Activated naive CD8-positive, alpha-beta T cell treated with anti-CD3 and anti-CD28 coated beads for 36 hours (primary cell): Measurements from ENCODE around the gene ADAR. TPM values are rescaled to one million over a fixed set of nuclear protein-coding genes. Genes with fewer than 3 reads are reported as not detected.
"Not testable (repeated sequence)": the region's sequence is repeated elsewhere in the genome, so short reads cannot be mapped to it uniquely, and the experiment has no call there.

Experiments
- DNase-seq: peaks from one replicate; pipeline ENCODE4 v3.0.0; 2021
- H3K27ac Mint-ChIP-seq: one replicate; pipeline ENCODE4 v1.8.0; 2022; ENCODE audit warnings: mild to moderate bottlenecking, moderate library complexity, mixed read lengths
- H3K27me3 Mint-ChIP-seq: one replicate; pipeline ENCODE4 v1.8.0; 2022; ENCODE audit warnings: mild to moderate bottlenecking, mixed read lengths
- H3K36me3 Mint-ChIP-seq: one replicate; pipeline ENCODE4 v1.8.0; 2021; ENCODE audit warnings: mild to moderate bottlenecking, mixed read lengths
- H3K4me1 Mint-ChIP-seq: one replicate; pipeline ENCODE4 v1.8.0; 2021; ENCODE audit warnings: mixed read lengths
- H3K4me3 Mint-ChIP-seq: one replicate; pipeline ENCODE4 v1.8.0; 2022; ENCODE audit warnings: mild to moderate bottlenecking, moderate library complexity, mixed read lengths
- H3K9me3 Mint-ChIP-seq: one replicate; pipeline ENCODE4 v1.8.0; 2022; ENCODE audit warnings: mixed read lengths
- total RNA-seq, 2 experiments: library from RNA; stranded (reverse); gene quantifications; one replicate each; pipeline ENCODE4 v1.2.3, GENCODE V29; 2021

Gene ADAR, protein sequence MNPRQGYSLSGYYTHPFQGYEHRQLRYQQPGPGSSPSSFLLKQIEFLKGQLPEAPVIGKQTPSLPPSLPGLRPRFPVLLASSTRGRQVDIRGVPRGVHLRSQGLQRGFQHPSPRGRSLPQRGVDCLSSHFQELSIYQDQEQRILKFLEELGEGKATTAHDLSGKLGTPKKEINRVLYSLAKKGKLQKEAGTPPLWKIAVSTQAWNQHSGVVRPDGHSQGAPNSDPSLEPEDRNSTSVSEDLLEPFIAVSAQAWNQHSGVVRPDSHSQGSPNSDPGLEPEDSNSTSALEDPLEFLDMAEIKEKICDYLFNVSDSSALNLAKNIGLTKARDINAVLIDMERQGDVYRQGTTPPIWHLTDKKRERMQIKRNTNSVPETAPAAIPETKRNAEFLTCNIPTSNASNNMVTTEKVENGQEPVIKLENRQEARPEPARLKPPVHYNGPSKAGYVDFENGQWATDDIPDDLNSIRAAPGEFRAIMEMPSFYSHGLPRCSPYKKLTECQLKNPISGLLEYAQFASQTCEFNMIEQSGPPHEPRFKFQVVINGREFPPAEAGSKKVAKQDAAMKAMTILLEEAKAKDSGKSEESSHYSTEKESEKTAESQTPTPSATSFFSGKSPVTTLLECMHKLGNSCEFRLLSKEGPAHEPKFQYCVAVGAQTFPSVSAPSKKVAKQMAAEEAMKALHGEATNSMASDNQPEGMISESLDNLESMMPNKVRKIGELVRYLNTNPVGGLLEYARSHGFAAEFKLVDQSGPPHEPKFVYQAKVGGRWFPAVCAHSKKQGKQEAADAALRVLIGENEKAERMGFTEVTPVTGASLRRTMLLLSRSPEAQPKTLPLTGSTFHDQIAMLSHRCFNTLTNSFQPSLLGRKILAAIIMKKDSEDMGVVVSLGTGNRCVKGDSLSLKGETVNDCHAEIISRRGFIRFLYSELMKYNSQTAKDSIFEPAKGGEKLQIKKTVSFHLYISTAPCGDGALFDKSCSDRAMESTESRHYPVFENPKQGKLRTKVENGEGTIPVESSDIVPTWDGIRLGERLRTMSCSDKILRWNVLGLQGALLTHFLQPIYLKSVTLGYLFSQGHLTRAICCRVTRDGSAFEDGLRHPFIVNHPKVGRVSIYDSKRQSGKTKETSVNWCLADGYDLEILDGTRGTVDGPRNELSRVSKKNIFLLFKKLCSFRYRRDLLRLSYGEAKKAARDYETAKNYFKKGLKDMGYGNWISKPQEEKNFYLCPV
- total RNA-seq = 100 to 1,000 TPM; 256 TPM

GRCh38 chr1:154607609-154608396 is at the start of gene ADAR:
TSS of gene ADAR (minus strand) at chr1:154608186. CDS start at chr1:154608006, 180 bp downstream.
- no peaks in the 10 kb centered on the region for H3K9me3 Mint-ChIP-seq
- no peaks in the 10 kb centered on the region for H3K27me3 Mint-ChIP-seq
- H3K4me1 Mint-ChIP-seq = peaks cover 72% of the 10 kb centered on the region
- H3K4me3 Mint-ChIP-seq = peak within 1 kb of the TSS; percentile 91
- H3K27ac Mint-ChIP-seq = peak within 1 kb of the TSS; percentile 97
- peak; percentile 92 for DNase-seq
- peaks cover 40% of the 10 kb centered on the region for H3K36me3 Mint-ChIP-seq

DNA sequence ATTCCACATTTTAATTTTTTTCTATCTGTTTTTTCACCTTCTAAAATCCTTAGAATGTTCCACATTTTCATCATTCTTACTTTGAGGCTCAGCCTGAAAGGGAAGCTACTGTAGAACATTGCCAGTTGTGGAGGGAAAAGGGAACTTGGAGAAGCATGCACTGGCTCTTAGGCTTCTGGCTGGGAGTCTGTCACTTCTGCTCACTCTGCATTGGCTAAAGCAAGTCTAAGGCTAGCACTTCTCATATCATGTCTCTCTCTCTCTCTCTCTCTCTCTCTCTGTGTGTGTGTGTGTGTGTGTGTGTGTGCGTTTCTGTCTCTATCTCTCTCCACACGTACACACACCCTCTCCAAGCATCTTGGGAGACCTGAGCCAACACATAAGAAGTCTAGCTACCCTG is 49.6 kb upstream of the ADAR start:
- DNase-seq = no peak
- Mint-ChIP-seq H3K27me3 (peaks cover 48% of the 10 kb centered on the region), H3K4me3 (no peak overlapping the region), H3K27ac (no peak overlapping the region), H3K36me3 (no peaks in the 10 kb centered on the region), H3K9me3 (peaks cover 3% of the 10 kb centered on the region), H3K4me1 (peaks cover 4% of the 10 kb centered on the region)

- H3K36me3 Mint-ChIP-seq = no peaks in the 10 kb centered on the region
- H3K27me3 Mint-ChIP-seq = peaks cover 26% of the 10 kb centered on the region
- no peak for DNase-seq
- peaks cover 3% of the 10 kb centered on the region for H3K9me3 Mint-ChIP-seq
- H3K4me3 Mint-ChIP-seq = no peak overlapping the region
- H3K4me1 Mint-ChIP-seq = peaks cover 4% of the 10 kb centered on the region
- H3K27ac Mint-ChIP-seq = no peak overlapping the region
Measured at GRCh38 chr1:154652893-154653292, 44.9 kb upstream of the ADAR start.

DNA sequence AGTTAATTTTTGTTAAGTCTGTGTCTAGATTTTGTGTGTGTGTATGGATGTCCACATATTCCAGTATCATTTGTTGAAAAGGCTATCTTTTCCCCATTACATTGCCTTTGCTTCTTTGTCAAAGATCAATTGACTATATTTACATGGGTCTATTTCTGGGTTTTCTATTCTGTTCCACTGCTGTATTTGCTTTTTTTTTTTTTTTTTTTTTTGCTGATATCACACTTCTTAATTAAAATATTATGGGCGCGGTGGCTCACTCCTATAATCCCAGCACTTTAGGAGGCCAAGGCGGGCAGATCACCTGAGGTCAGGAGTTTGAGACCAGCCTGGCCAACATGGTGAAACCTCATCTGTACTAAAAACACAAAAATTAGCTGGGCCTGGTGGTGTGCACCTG is 36.7 kb upstream of the ADAR start:
- not testable (repeated sequence) for DNase-seq, H3K4me1 Mint-ChIP-seq, H3K9me3 Mint-ChIP-seq, H3K27ac Mint-ChIP-seq, H3K27me3 Mint-ChIP-seq, H3K36me3 Mint-ChIP-seq, H3K4me3 Mint-ChIP-seq

DNA sequence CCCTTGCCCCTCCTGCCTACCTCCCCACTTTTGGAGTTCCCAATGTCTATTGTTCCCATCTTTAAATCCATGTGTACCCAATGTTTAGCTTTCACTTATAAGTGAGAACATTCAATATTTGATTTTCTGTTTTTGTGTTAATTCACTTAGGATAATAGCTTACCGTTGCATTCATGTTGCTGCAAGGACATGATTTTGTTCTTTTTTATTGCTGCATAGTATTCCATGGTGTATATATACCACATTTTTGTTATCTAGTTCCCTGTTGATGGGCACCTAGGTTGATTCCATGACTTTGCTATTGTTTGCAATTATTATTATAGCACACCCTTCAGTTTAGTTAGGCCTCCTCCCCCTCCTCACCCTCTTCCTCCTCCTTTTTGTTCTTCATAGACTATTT is 33.5 kb upstream of the ADAR start:
- Mint-ChIP-seq H3K36me3 (peaks cover 2% of the 10 kb centered on the region), H3K4me1 (no peaks in the 10 kb centered on the region), H3K9me3 (peaks cover 11% of the 10 kb centered on the region), H3K27ac (no peak overlapping the region), H3K4me3 (no peak overlapping the region), H3K27me3 (peaks cover 6% of the 10 kb centered on the region)
- DNase-seq = no peak

DNA sequence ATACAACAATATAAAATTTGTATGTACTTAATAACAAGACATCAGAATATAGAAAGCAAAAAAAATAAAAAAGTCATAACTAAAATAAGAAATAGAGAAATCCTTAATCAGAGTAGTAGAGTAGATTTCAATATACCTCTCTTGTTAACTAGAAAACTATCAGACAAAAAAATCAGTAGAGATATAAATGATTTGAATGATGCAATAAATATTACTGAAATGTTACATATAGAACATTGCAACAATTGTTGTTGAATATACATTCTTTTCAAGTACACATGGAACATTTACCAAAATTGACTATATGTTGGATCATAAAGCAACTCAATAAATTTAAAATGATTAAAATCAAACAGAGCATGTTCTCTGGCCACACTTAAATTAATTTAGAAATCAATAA is 31.9 kb upstream of the ADAR start:
- H3K36me3 Mint-ChIP-seq = peaks cover 2% of the 10 kb centered on the region
- no peaks in the 10 kb centered on the region for H3K4me1 Mint-ChIP-seq
- no peak overlapping the region for H3K27ac Mint-ChIP-seq
- no peak overlapping the region for H3K4me3 Mint-ChIP-seq
- no peak for DNase-seq
- H3K9me3 Mint-ChIP-seq = peaks cover 11% of the 10 kb centered on the region
- H3K27me3 Mint-ChIP-seq = peaks cover 19% of the 10 kb centered on the region

DNA sequence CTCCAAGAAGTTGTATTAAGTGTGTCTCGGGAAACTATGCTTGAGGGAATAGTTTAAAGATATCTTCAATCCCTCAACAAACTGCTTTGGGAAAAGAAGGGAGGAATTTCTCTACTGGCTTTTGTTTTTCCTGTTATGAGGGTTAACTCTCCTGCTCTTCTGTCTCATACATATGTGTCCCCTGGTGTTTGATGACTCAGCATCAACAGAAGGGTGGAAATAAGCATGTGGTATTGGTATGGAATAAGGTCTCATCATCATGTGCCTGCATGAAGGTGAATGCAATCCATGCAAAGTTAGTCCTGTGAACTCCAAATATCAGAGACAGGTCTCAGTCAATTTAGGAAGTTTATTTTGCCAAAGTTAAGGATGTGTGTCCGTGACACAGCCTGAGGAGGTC is 27.2 kb upstream of the ADAR start:
- Mint-ChIP-seq H3K36me3 (peaks cover 3% of the 10 kb centered on the region), H3K9me3 (peaks cover 7% of the 10 kb centered on the region), H3K27ac (no peak overlapping the region), H3K27me3 (peaks cover 23% of the 10 kb centered on the region), H3K4me1 (no peaks in the 10 kb centered on the region), H3K4me3 (no peak overlapping the region)
- DNase-seq = no peak

DNA sequence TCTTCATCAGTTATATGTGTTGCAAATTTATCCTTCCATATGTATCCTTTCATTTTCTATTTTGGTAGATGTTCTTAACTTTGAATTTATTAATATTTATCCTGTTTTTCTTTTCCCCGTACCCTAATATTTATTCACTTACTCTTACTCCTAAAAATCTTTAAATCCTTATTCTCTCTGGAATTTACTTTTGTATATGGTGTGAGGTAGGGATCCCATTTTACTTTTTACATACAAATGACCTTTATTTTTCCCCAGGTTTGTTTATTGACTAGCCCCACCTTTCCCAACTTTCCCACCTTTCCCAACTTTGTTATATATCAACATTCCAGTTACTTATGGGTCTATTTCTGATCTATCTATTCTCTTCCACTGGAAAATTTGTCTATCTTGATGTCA is 21.7 kb upstream of the ADAR start:
- peaks cover 4% of the 10 kb centered on the region for H3K27me3 Mint-ChIP-seq
- H3K36me3 Mint-ChIP-seq = peaks cover 17% of the 10 kb centered on the region
- no peak overlapping the region for H3K27ac Mint-ChIP-seq

DNA sequence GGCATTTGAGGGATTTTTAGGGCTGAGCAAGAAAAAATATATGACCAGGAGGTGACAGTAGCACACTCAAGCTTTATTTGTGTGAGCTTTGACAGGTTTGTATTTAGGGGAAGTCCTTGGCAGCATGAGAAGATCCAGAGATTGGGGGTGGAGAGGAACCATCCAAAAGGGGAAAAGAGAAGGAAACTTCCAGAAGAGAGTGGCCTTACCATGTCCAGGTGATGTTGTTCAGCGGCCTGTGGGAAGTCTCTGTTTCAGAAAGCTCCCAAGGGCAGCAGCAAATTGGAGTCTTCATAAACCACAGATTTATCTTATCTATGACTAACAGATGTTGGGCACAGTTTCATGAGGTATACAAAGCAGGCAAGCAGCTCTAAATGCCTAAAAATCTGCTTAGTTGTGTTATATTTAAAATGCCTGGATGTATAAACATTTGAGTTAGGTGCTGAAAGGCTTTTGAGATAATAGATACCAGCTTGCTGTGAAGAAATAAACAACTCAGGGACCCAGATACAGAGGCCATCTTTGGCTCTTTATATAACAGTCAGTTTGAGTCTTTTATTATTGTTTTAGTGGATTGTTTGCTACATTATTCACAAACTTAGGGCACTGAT is 21.2 kb upstream of the ADAR start:
- Mint-ChIP-seq H3K4me3 (peak overlapping the region; percentile 71), H3K27me3 (peaks cover 4% of the 10 kb centered on the region), H3K9me3 (peaks cover 8% of the 10 kb centered on the region), H3K27ac (peak overlapping the region; percentile 96), H3K4me1 (peaks cover 25% of the 10 kb centered on the region), H3K36me3 (peaks cover 20% of the 10 kb centered on the region)
- DNase-seq = no peak

More for the DNA sequence above, 21.7 kb upstream of the ADAR start:
- no peak overlapping the region for H3K4me3 Mint-ChIP-seq
- H3K9me3 Mint-ChIP-seq = peaks cover 8% of the 10 kb centered on the region
- H3K4me1 Mint-ChIP-seq = peaks cover 20% of the 10 kb centered on the region
- DNase-seq = no peak

DNA sequence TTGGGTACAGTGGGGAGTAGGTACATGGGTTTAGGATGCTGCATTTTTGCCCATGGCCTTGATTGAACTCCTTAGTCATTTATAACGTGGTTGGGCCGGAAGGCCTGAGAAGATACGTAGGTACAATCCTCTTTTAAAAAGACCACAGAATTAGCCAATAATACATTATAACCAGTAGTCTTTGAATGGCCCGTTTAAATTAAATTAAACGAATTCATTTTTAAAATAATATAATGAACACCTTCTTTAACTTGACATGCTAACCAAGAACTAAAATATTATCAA is 20.1 kb upstream of the ADAR start:
- H3K9me3 Mint-ChIP-seq = peaks cover 8% of the 10 kb centered on the region
- H3K4me3 Mint-ChIP-seq = peak overlapping the region; percentile 98
- peak overlapping the region; percentile 96 for H3K27ac Mint-ChIP-seq

GRCh38 chr1:154627257-154628120 is 19.5 kb upstream of the ADAR start:
- Mint-ChIP-seq H3K4me1 (peaks cover 38% of the 10 kb centered on the region), H3K4me3 (peak overlapping the region; percentile 98), H3K27me3 (peaks cover 4% of the 10 kb centered on the region), H3K27ac (peak overlapping the region; percentile 96), H3K36me3 (peaks cover 29% of the 10 kb centered on the region), H3K9me3 (peaks cover 8% of the 10 kb centered on the region)
- DNase-seq = peak; percentile 86

More for the DNA sequence above, 20.1 kb upstream of the ADAR start:
- no peak for DNase-seq
- Mint-ChIP-seq H3K27me3 (peaks cover 4% of the 10 kb centered on the region), H3K36me3 (peaks cover 27% of the 10 kb centered on the region), H3K4me1 (peaks cover 32% of the 10 kb centered on the region)

- Mint-ChIP-seq H3K9me3 (peaks cover 8% of the 10 kb centered on the region), H3K4me3 (peak overlapping the region; percentile 98), H3K27ac (peak overlapping the region; percentile 96), H3K4me1 (peaks cover 46% of the 10 kb centered on the region), H3K36me3 (peaks cover 31% of the 10 kb centered on the region), H3K27me3 (peaks cover 4% of the 10 kb centered on the region)
- no peak for DNase-seq
Measured at GRCh38 chr1:154626456-154627256, 18.7 kb upstream of the ADAR start.
